ENCODE data around the gene BCKDHB.

GRCh38 chr6:80356000-80356399, 249.5 kb downstream of the BCKDHB start:
- TF ChIP-seq CTCF (IDR thresholded peaks at IDR 0.05; ENCODE audit: extremely low read depth in 1 of 2, insufficient read depth in 1 of 2, low read depth in 1 of 2, low read length in 2 of 2) (no peak), EZH2 (IDR thresholded peaks at IDR 0.05; ENCODE audit: borderline replicate concordance, low read depth, low read length, severe bottlenecking) (no peak), POLR2A (IDR thresholded peaks at IDR 0.05; ENCODE audit: low read depth, low read length) (no peak), POLR2AphosphoS5 (IDR thresholded peaks at IDR 0.05; ENCODE audit: insufficient read depth, low read depth, low read length) (no peak), MAX (IDR thresholded peaks at IDR 0.05; ENCODE audit: insufficient read depth, insufficient read length) (no peak), JUN (IDR thresholded peaks at IDR 0.05; ENCODE audit: borderline replicate concordance, insufficient read depth, insufficient read length, low read depth) (no peak), GATA2 (IDR thresholded peaks at IDR 0.05; ENCODE audit: insufficient read depth, insufficient read length, low read depth, low read length) (no peak), FOS (IDR thresholded peaks at IDR 0.05; ENCODE audit: borderline replicate concordance, insufficient read depth, low read length) (no peak)

All from endothelial cell of umbilical vein (primary cell).